B cell (primary cell): ENCODE measurements around the gene RHOBTB3. TPM values are rescaled to one million over a fixed set of nuclear protein-coding genes. Genes with fewer than 3 reads are reported as not detected.

Experiments used
- ATAC-seq: fragments of 200-7000 bp; cut with Tn5 transposase; one replicate; pipeline ENCODE4 v1.10.0; 2021; ENCODE audit warnings: low read depth, mild to moderate bottlenecking, moderate number of reproducible peaks, moderate library complexity
- CTCF ChIA-PET: fragments of 350-600 bp; sonication (Branson Sonifier 250); formaldehyde crosslinking; loops from one replicate; lab custom pipeline; 2021; ENCODE audit warnings: antibody characterized with exemption, inconsistent platforms; lab: Charles Lee
- POLR2A ChIA-PET: fragments of 350-600 bp; sonication (Branson Sonifier 250); formaldehyde crosslinking; loops from one replicate; lab custom pipeline; 2021; ENCODE audit warnings: antibody characterized with exemption; lab: Charles Lee
- DNase-seq: peaks from one replicate; pipeline ENCODE4 v3.0.0; 2013
- H2AFZ ChIP-seq: 2 replicates; pipeline ENCODE4 v1.6.1; 2012; ENCODE audit warnings: mild to moderate bottlenecking, low read depth, low read length; ENCODE audit not compliant: insufficient read depth, poor library complexity, severe bottlenecking
- H3K27ac ChIP-seq, 2 donors: 1 replicate in 1 of 2; 2 replicates in 1 of 2; pipeline ENCODE4 v1.5.1; 2012 to 2013; ENCODE audit warnings: low read length in 2 of 2, mild to moderate bottlenecking in 2 of 2, moderate library complexity in 1 of 2
- H3K27me3 ChIP-seq, 4 experiments: fragments of 200-600 bp in 1 of 4; sonication (generic) in 1 of 4; replicated peaks in 1 of 4; 1 replicate in 2 of 4; 2 replicates in 2 of 4; pipeline versions ENCODE4 v1.6.1 to v1.7.0; 2013 to 2016; ENCODE audit warnings: low read length in 3 of 4, mild to moderate bottlenecking in 2 of 4, mixed read lengths in 1 of 4, moderate library complexity in 1 of 4; ENCODE audit not compliant: insufficient read depth in 4 of 4, control insufficient read depth in 3 of 4; ENCODE audit errors: control extremely low read depth in 1 of 4
- H3K36me3 ChIP-seq, 2 experiments: replicated peaks in 1 of 2; 1 replicate in 1 of 2; 2 replicates in 1 of 2; pipeline versions ENCODE4 v1.6.1 to v1.7.1; 2013; ENCODE audit warnings: low read length in 1 of 2; ENCODE audit not compliant: insufficient read depth in 2 of 2, control insufficient read depth in 1 of 2; ENCODE audit errors: control extremely low read depth in 1 of 2, extremely low read depth in 1 of 2
- H3K4me1 ChIP-seq, 2 donors: fragments of 200-600 bp in 1 of 2; sonication (generic) in 1 of 2; 1 replicate in 1 of 2; 2 replicates in 1 of 2; pipeline versions ENCODE4 v1.5.1 to v1.6.1; 2013 to 2017; ENCODE audit warnings: low read length in 2 of 2; ENCODE audit not compliant: control insufficient read depth in 2 of 2, insufficient read depth in 2 of 2
- H3K4me2 ChIP-seq: replicated peaks from 2 replicates; pipeline ENCODE3; 2012; ENCODE audit warnings: mild to moderate bottlenecking, low read depth, low read length; ENCODE audit not compliant: poor library complexity, severe bottlenecking
- H3K4me3 ChIP-seq, 5 experiments: fragments of 200-600 bp in 1 of 5; sonication (generic) in 1 of 5; 1 replicate in 3 of 5; 2 replicates in 2 of 5; pipeline versions ENCODE4 v1.5.1 to v1.7.0; 2011 to 2016; ENCODE audit warnings: low read length in 4 of 5, mild to moderate bottlenecking in 4 of 5, low read depth in 2 of 5, control low read depth in 1 of 5, moderate library complexity in 1 of 5; ENCODE audit not compliant: insufficient read depth in 1 of 5; ENCODE audit errors: control extremely low read depth in 1 of 5, extremely low read depth in 1 of 5
- H3K79me2 ChIP-seq: fragments of 200-600 bp; sonication (generic); one replicate; pipeline ENCODE4 v1.6.0; 2016; ENCODE audit warnings: low read length; ENCODE audit not compliant: control insufficient read depth, insufficient read depth
- H3K9ac ChIP-seq: fragments of 200-600 bp; sonication (generic); 2 replicates; pipeline ENCODE4 v1.6.1; 2017; ENCODE audit warnings: mild to moderate bottlenecking, low read length, moderate library complexity
- H3K9me3 ChIP-seq, 3 donors: one replicate each; pipeline versions ENCODE4 v1.6.1 to v1.7.1; 2013; ENCODE audit warnings: low read length in 2 of 3; ENCODE audit not compliant: control insufficient read depth in 2 of 3, insufficient read depth in 1 of 3; ENCODE audit errors: control extremely low read depth in 1 of 3
- H4K20me1 ChIP-seq: 2 replicates; pipeline ENCODE4 v1.6.0; 2012; ENCODE audit warnings: mild to moderate bottlenecking, low read length; ENCODE audit not compliant: insufficient read depth, control insufficient read depth, poor library complexity, severe bottlenecking
- H3K27ac Mint-ChIP-seq: one replicate; pipeline ENCODE4 v1.8.0; 2021; ENCODE audit warnings: mixed read lengths
- H3K27me3 Mint-ChIP-seq: one replicate; pipeline ENCODE4 v1.8.0; 2021; ENCODE audit warnings: mixed read lengths
- H3K4me1 Mint-ChIP-seq: one replicate; pipeline ENCODE4 v1.8.0; 2021; ENCODE audit warnings: mixed read lengths
- H3K4me3 Mint-ChIP-seq: one replicate; pipeline ENCODE4 v1.8.0; 2021; ENCODE audit warnings: mixed read lengths
- H3K9me3 Mint-ChIP-seq: one replicate; pipeline ENCODE4 v1.8.0; 2022; ENCODE audit warnings: mixed read lengths; ENCODE audit not compliant: insufficient read depth
- WGBS: methylation state at CpG from one replicate; pipeline ENCODE4 v1.1.5; 2013; ENCODE audit warnings: missing lambda C conversion rate; ENCODE audit not compliant: insufficient coverage; 5-methylcytosine and 5-hydroxymethylcytosine counted together
- intact Hi-C: fragments of 100-400 bp; cut with micrococcal nuclease; formaldehyde crosslinking; loops from one replicate; pipeline ENCODE4 v1.10.0; 2022
- polyA plus RNA-seq: library from polyadenylated mRNA; depleted of rRNA; stranded (reverse); fragments of >200 nt; gene quantifications from 2 replicates; pipeline ENCODE4 v1.2.3, GENCODE V29; 2012
- total RNA-seq, 2 donors: library from RNA; stranded (reverse); fragments of 120-200 nt in 1 of 2; gene quantifications; 1 replicate in 1 of 2; 2 replicates in 1 of 2; pipeline versions ENCODE4 v1.2.3 to v1.2.4, GENCODE V29; 2013 to 2022
- TF ChIP-seq, protein P1 (sequence below): fragments of 200-600 bp; IDR thresholded peaks from one replicate; pipeline ENCODE4 v1.8.0; 2022; ENCODE audit warnings: antibody characterized with exemption, mild to moderate bottlenecking

RHOBTB3 gene
- total and polyA plus RNA-seq, 2 donors (not counting 1 experiment from before 2014, with no cell fraction given), result 1.7 to 5.0 TPM

GRCh38 chr5:95773335-95774059, 42.4 kb downstream of the RHOBTB3 start:
- no peaks in the 10 kb centered on the region for H3K27me3 Mint-ChIP-seq
- no peaks in the 10 kb centered on the region for H3K4me1 Mint-ChIP-seq
- Histone ChIP-seq H3K4me1 (no peaks in the 10 kb centered on the region), H3K27me3 (no peaks in the 10 kb centered on the region), H3K9me3 (no peaks in the 10 kb centered on the region), H3K27ac (no peak overlapping the region), H3K9ac (no peak overlapping the region), H3K4me3 (no peak overlapping the region), H2AFZ (no peak overlapping the region), H3K36me3 (no peaks in the 10 kb centered on the region), H3K4me2 (no peak overlapping the region), H3K79me2 (no peaks in the 10 kb centered on the region), H4K20me1 (no peaks in the 10 kb centered on the region)
- WGBS, result 60% methylated on average over 1 of the region's 3 CpGs
- intact Hi-C loops, result no loop called here
- ChIA-PET POLR2A (no interaction called here), CTCF (interaction anchor here (1.1 kb wide), 1 partner anchor 8 kb away, joined by 5 read pairs; no protein-coding TSS in a partner anchor)
- H3K4me3 Mint-ChIP-seq, result no peak overlapping the region
- no peaks in the 10 kb centered on the region for H3K9me3 Mint-ChIP-seq
- no peak for DNase-seq
- ATAC-seq, result no peak
- H3K27ac Mint-ChIP-seq, result no peak overlapping the region
- TF ChIP-seq, protein P1, sequence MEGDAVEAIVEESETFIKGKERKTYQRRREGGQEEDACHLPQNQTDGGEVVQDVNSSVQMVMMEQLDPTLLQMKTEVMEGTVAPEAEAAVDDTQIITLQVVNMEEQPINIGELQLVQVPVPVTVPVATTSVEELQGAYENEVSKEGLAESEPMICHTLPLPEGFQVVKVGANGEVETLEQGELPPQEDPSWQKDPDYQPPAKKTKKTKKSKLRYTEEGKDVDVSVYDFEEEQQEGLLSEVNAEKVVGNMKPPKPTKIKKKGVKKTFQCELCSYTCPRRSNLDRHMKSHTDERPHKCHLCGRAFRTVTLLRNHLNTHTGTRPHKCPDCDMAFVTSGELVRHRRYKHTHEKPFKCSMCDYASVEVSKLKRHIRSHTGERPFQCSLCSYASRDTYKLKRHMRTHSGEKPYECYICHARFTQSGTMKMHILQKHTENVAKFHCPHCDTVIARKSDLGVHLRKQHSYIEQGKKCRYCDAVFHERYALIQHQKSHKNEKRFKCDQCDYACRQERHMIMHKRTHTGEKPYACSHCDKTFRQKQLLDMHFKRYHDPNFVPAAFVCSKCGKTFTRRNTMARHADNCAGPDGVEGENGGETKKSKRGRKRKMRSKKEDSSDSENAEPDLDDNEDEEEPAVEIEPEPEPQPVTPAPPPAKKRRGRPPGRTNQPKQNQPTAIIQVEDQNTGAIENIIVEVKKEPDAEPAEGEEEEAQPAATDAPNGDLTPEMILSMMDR, result no peak

- intact Hi-C loops, result no loop called here
- Mint-ChIP-seq H3K27me3 (no peaks in the 10 kb centered on the region), H3K27ac (no peak overlapping the region), H3K9me3 (no peaks in the 10 kb centered on the region), H3K4me1 (peaks cover 5% of the 10 kb centered on the region), H3K4me3 (no peak overlapping the region)
- DNase-seq, result no peak
- H3K27ac ChIP-seq, result no peak overlapping the region
- CTCF ChIA-PET, result interaction anchor here (1.0 to 18.0 kb wide), 2 partner anchors 8 to 67 kb away, joined by 3 to 748 read pairs; no protein-coding TSS in a partner anchor
- no peaks in the 10 kb centered on the region for H3K9me3 ChIP-seq
- ATAC-seq, result no peak
- POLR2A ChIA-PET, result no interaction called here
- H3K4me2 ChIP-seq, result no peak overlapping the region
- no peaks in the 10 kb centered on the region for H3K36me3 ChIP-seq
- H3K4me1 ChIP-seq, result peaks cover 0 to 4% of the 10 kb centered on the region in 2 donors
- no CpG with 5 or more reads among the region's 3 CpGs for WGBS
- H4K20me1 ChIP-seq, result no peaks in the 10 kb centered on the region
- no peak overlapping the region for H2AFZ ChIP-seq
- H3K79me2 ChIP-seq, result no peaks in the 10 kb centered on the region
- no peak overlapping the region for H3K9ac ChIP-seq
- no peaks in the 10 kb centered on the region for H3K27me3 ChIP-seq
- H3K4me3 ChIP-seq, result no peak overlapping the region
- TF ChIP-seq, protein P1, result no peak
These were observed 46.3 kb downstream of the RHOBTB3 start for GRCh38 chr5:95777441-95777840.
